ENCODE measurements around the gene ARG2.

GRCh38 chr14:67589204-67589770, 30.4 kb upstream of the ARG2 start:
- TF ChIP-seq CTCF (IDR thresholded peaks at IDR 0.05 in 8 of 11, conservative IDR thresholded peaks at IDR 0.05 in 3 of 11) (no peak), POLR2AphosphoS5 (IDR thresholded peaks at IDR 0.05) (no peak), POLR2A (IDR thresholded peaks at IDR 0.05) (no peak)
